Measurements from ENCODE around the gene SCRN2.

The SCRN2 gene

GRCh38 chr17:47804461-47804860, 36.6 kb downstream of the SCRN2 start:
- no peak for DNase-seq (ENCODE audit: low read depth)

DNA sequence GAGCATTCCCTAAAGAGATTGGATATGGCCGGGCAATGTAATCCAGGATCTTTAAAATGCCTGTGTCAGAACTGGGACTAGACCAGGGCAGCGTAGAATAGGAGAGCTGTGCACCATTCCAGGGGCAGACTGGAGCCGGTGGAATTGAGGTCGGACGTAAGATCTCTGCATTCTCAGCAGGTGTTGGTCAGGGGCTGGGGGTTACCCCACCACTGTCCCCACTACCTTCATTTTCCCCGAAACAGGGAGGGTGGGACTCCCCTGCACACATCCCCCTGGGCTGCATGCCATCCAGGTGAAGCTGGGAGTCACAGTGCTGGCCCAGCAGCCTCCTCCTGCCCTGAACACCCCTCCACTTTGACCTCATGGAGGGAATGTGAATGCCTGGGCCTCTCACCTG, 37.3 kb downstream of the SCRN2 start:
- no peak for DNase-seq (ENCODE audit: low read depth)

GRCh38 chr17:47803201-47803600, 37.9 kb downstream of the SCRN2 start:
- DNase-seq (ENCODE audit: low read depth) = no peak

GRCh38 chr17:47802341-47803022, 38.6 kb downstream of the SCRN2 start:
- peak; percentile 29 for DNase-seq (ENCODE audit: low read depth)

DNA sequence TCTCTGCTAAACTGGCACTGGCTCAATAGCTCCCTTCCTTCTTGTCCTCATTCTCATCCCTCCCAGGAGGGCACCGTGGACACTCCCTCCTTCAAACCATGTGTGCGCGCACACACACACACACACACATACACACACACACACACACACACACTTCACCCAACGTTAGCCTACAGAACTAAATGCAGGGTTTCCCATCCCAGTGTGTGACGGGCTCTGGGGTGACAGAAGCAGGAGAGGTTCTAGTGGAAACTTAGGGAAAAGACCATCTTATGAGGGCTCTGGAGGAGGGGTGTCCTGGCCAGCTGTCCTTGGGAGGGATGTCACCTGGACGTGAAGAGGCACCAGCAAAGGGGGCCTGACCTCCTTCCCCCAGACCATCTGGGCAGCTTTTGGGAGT, 39.2 kb downstream of the SCRN2 start:
- DNase-seq (ENCODE audit: low read depth) = no peak

- DNase-seq (ENCODE audit: low read depth) = no peak
Measured at GRCh38 chr17:47801176-47801765, 39.8 kb downstream of the SCRN2 start.

DNA sequence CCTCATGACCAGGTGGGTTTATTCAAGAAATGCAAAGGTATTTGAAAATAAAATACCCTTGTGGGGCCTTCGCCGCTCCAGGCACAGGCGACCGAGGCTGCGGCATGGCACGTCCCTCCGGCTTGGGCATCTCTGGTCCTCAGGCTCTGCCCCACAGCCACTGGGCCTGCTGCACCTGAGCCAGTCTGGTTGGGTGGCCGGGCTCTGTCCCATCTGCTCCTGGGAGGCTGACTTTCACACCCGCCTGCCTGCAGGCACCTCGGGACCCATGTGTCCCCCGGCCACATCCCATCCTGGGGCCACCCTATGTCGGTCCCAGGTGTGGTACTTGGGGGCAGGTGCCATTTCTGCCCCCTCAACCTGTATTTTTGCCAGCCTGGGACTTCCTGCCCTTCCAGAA, 40.4 kb downstream of the SCRN2 start:
- DNase-seq (ENCODE audit: low read depth) = no peak

- DNase-seq (ENCODE audit: low read depth) = no peak
Measured at GRCh38 chr17:47797797-47798196, 43.3 kb downstream of the SCRN2 start.

DNA sequence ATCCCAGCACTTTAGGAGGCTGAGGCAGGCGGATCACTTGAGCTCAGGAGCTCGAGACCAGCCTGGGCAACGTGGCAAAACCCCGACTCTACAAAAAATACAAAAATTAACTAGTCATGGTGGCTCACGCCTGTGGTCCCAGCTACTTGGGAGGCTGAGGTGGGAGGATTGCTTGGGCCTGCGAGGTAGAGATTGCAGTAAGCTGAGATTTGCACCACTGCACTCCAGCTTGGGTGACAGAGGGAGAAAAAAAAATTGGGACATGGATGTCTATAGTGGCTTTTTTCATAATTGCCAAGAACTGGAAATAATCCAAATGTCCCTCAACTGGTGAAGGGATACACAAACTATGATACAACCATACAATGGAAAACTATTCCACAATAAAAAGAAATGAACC, 48.1 kb downstream of the SCRN2 start:
- DNase-seq (ENCODE audit: low read depth) = no peak

GRCh38 chr17:47792457-47792856, 48.6 kb downstream of the SCRN2 start:
- DNase-seq (ENCODE audit: low read depth) = no peak

GRCh38 chr17:47791025-47791424, 50.0 kb downstream of the SCRN2 start:
- no peak for DNase-seq (ENCODE audit: low read depth)

DNA sequence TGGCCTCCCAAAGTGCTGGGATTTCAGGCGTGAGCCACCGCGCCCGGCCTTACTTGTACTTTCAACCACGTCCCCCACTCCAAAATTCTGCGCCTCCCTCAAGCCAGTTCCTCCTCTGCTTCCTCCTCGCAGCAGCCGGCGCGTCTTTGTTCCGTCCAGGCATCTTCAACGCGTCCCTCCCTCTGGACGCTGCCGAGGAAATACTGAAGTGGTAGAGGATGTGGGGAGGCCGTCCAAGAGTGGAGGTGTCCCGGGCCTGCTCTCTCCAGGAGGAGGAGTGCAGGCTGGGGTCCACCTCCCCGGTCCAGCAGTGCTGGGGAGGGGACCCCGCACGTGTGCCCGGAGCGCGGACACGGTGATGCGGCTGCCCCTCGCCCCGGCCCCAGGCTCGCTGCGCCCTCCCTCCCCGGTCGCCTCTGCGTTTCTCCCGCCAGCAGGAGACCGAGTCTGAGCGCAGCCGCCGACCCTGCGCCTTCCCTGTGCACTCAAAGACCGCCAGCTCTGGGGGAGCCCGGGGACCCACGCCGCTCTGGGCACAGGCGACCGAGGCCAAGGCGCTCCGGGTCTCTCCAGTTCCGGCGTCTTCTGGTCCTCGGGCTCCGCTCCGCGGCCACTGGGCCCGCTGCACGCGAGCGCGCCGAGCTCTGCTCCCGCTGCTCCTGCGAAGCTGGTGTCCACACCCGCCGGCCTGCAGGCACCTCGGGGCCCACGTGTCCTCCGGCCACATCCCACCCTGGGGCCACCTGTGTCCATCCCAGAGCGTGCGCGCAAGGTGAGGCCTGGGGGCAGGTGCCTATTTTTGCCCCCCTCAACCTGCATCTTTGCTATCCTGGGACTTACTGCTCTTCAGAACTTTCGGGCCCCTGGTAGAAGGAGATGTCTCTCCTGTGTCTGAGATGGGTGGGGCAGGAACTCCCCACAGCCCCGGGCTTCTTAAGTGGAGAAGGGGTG, 51.2 kb downstream of the SCRN2 start:
- DNase-seq (ENCODE audit: low read depth) = peak; percentile 29
